ENCODE results near the gene ID1.

DNA sequence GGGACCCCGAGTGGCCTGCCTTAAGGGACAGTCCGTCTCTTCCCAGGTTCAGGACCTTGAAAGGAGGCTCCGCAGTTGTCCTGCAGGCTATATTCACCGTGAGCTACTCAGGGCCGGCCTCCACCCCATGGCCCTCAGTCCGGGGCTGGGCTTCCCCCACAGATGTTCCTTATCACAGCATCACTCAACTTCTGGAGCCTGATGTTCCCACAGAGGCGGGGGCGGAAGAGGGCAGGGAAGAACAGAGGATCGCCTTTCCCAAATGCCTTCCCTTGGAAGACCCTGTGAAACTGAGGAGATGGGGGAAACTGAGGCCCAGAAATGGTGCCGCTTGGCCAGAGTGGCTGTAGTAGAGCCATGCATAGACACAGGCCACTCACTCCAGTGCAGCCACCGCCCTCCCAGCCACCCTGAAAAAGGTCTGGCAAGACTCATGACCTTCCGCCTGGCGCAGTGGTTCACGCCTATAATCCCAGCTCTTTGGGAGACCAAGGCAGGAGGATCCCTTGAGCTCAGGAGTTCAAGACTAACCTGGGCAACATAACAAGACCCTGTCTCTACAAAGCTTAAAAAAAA lies 28.3 kb downstream of the ID1 start:
- no peak for TF ChIP-seq POLR2A (IDR thresholded peaks at IDR 0.05)
- TF ChIP-seq, protein P1, sequence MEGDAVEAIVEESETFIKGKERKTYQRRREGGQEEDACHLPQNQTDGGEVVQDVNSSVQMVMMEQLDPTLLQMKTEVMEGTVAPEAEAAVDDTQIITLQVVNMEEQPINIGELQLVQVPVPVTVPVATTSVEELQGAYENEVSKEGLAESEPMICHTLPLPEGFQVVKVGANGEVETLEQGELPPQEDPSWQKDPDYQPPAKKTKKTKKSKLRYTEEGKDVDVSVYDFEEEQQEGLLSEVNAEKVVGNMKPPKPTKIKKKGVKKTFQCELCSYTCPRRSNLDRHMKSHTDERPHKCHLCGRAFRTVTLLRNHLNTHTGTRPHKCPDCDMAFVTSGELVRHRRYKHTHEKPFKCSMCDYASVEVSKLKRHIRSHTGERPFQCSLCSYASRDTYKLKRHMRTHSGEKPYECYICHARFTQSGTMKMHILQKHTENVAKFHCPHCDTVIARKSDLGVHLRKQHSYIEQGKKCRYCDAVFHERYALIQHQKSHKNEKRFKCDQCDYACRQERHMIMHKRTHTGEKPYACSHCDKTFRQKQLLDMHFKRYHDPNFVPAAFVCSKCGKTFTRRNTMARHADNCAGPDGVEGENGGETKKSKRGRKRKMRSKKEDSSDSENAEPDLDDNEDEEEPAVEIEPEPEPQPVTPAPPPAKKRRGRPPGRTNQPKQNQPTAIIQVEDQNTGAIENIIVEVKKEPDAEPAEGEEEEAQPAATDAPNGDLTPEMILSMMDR (IDR thresholded peaks at IDR 0.05) = no peak
